OCI-LY3 (cell line): Measurements from ENCODE around the gene SYNE2.

Experiments
- H2AFZ ChIP-seq: fragments of 200-600, 300-600 bp; shearing (Covaris generic); 2 replicates; pipeline ENCODE4 v1.6.0; 2014; ENCODE audit warnings: antibody characterized with exemption, low read depth, low read length
- H3K27ac ChIP-seq: fragments of 200-600, 300-600 bp; sonication (generic); 2 replicates; pipeline ENCODE4 v1.5.1; 2014; ENCODE audit warnings: mild to moderate bottlenecking, low read length, moderate library complexity, mixed read lengths
- H3K27me3 ChIP-seq: fragments of 200-600, 300-600 bp; sonication (generic); 2 replicates; pipeline ENCODE4 v1.6.1; 2014; ENCODE audit warnings: low read depth, low read length, mixed read lengths
- H3K36me3 ChIP-seq: fragments of 200-600, 300-600 bp; sonication (generic); replicated peaks from 2 replicates; pipeline ENCODE3; 2014; ENCODE audit warnings: low read depth, low read length, mixed read lengths
- H3K4me1 ChIP-seq: fragments of 300-600, 200-600 bp; sonication (generic); 2 replicates; pipeline ENCODE4 v1.6.1; 2014; ENCODE audit warnings: low read length, mixed read lengths
- H3K4me2 ChIP-seq: fragments of 200-600, 300-600 bp; sonication (generic); 2 replicates; pipeline ENCODE4 v1.6.1; 2014; ENCODE audit warnings: low read length, mixed read lengths
- H3K4me3 ChIP-seq: fragments of 300-600, 200-600 bp; sonication (generic); 2 replicates; pipeline ENCODE4 v1.5.1; 2014; ENCODE audit warnings: antibody characterized with exemption, mild to moderate bottlenecking, low read length, moderate library complexity
- H3K79me2 ChIP-seq: fragments of 300-600, 200-600 bp; shearing (Covaris generic); 2 replicates; pipeline ENCODE4 v1.6.1; 2014; ENCODE audit warnings: mild to moderate bottlenecking, low read length, mixed read lengths
- H3K9ac ChIP-seq: fragments of 300-600, 200-600 bp; shearing (Covaris generic); 2 replicates; pipeline ENCODE4 v1.6.0; 2014; ENCODE audit warnings: mild to moderate bottlenecking, low read length, moderate library complexity
- H3K9me3 ChIP-seq: fragments of 200-600, 300-600 bp; shearing (Covaris generic); 2 replicates; pipeline ENCODE4 v1.6.1; 2014; ENCODE audit warnings: low read length, mixed read lengths; ENCODE audit not compliant: insufficient read depth
- H4K20me1 ChIP-seq: fragments of 200-600, 300-600 bp; sonication (generic); 2 replicates; pipeline ENCODE4 v1.6.1; 2016; ENCODE audit warnings: low read length, mixed read lengths; ENCODE audit not compliant: insufficient read depth
- CTCF ChIP-seq: fragments of 200-600, 300-600 bp; sonication (generic); IDR thresholded peaks from 2 replicates; pipeline ENCODE4 v1.5.1; 2014; ENCODE audit warnings: antibody characterized with exemption, low read length, low read depth
- EZH2phosphoT487 ChIP-seq: fragments of 200-600 bp; shearing (Covaris generic); IDR thresholded peaks from 2 replicates; pipeline ENCODE4 v1.6.1; 2018; ENCODE audit warnings: antibody characterized with exemption, mixed run types, low read depth

The SYNE2 gene

GRCh38 chr14:64244279-64244678, 391.5 kb downstream of the SYNE2 start:
- no peak overlapping the region for H2AFZ ChIP-seq
- H3K36me3 ChIP-seq, result no peaks in the 10 kb centered on the region
- H3K27ac ChIP-seq, result no peak overlapping the region
- 0 out of 2 replicates have a peak, but pooled peaks cover 3% of the 10 kb centered on the region for H3K4me1 ChIP-seq
- H3K79me2 ChIP-seq, result no peaks in the 10 kb centered on the region
- no peaks in the 10 kb centered on the region for H3K27me3 ChIP-seq
- H3K4me3 ChIP-seq, result no peak overlapping the region
- H3K9ac ChIP-seq, result no peak overlapping the region
- no peaks in the 10 kb centered on the region for H4K20me1 ChIP-seq
- no peak overlapping the region for H3K4me2 ChIP-seq
- no peaks in the 10 kb centered on the region for H3K9me3 ChIP-seq
- TF ChIP-seq EZH2phosphoT487, result no peak
- TF ChIP-seq CTCF, result no peak

- Histone ChIP-seq H4K20me1 (no peaks in the 10 kb centered on the region), H3K79me2 (no peaks in the 10 kb centered on the region), H3K4me2 (no peak overlapping the region), H2AFZ (no peak overlapping the region), H3K9ac (no peak overlapping the region), H3K4me3 (no peak overlapping the region), H3K36me3 (no peaks in the 10 kb centered on the region), H3K27me3 (no peaks in the 10 kb centered on the region), H3K27ac (no peak overlapping the region), H3K9me3 (no peaks in the 10 kb centered on the region), H3K4me1 (0 out of 2 replicates have a peak, but pooled peaks cover 3% of the 10 kb centered on the region)
- no peak for TF ChIP-seq CTCF
- TF ChIP-seq EZH2phosphoT487, result no peak
These were observed 392.7 kb downstream of the SYNE2 start for GRCh38 chr14:64245491-64245890.

GRCh38 chr14:64246688-64247087, 393.9 kb downstream of the SYNE2 start:
- no peaks in the 10 kb centered on the region for H3K27me3 ChIP-seq
- no peaks in the 10 kb centered on the region for H3K79me2 ChIP-seq
- peaks cover 5% of the 10 kb centered on the region; the same call in 1 of the 2 replicates for H3K4me1 ChIP-seq
- TF ChIP-seq EZH2phosphoT487 (no peak), CTCF (no peak)
- H3K9ac ChIP-seq, result no peak overlapping the region
- no peaks in the 10 kb centered on the region for H3K36me3 ChIP-seq
- H3K4me2 ChIP-seq, result no peak overlapping the region
- no peak overlapping the region for H3K4me3 ChIP-seq
- H2AFZ ChIP-seq, result no peak overlapping the region
- H4K20me1 ChIP-seq, result no peaks in the 10 kb centered on the region
- no peaks in the 10 kb centered on the region for H3K9me3 ChIP-seq
- H3K27ac ChIP-seq, result no peak overlapping the region

- Histone ChIP-seq H3K79me2 (no peaks in the 10 kb centered on the region), H3K36me3 (no peaks in the 10 kb centered on the region), H3K4me1 (peaks cover 5% of the 10 kb centered on the region; the same call in 1 of the 2 replicates), H3K9ac (no peak overlapping the region), H4K20me1 (no peaks in the 10 kb centered on the region), H3K9me3 (no peaks in the 10 kb centered on the region), H3K4me3 (no peak overlapping the region), H2AFZ (no peak overlapping the region), H3K27me3 (no peaks in the 10 kb centered on the region), H3K4me2 (no peak overlapping the region), H3K27ac (no peak overlapping the region)
- TF ChIP-seq CTCF, result no peak
- no peak for TF ChIP-seq EZH2phosphoT487
These were observed 394.4 kb downstream of the SYNE2 start for GRCh38 chr14:64247195-64247594.
